ENCODE results near the gene SLC15A3.

SLC15A3 gene

DNA sequence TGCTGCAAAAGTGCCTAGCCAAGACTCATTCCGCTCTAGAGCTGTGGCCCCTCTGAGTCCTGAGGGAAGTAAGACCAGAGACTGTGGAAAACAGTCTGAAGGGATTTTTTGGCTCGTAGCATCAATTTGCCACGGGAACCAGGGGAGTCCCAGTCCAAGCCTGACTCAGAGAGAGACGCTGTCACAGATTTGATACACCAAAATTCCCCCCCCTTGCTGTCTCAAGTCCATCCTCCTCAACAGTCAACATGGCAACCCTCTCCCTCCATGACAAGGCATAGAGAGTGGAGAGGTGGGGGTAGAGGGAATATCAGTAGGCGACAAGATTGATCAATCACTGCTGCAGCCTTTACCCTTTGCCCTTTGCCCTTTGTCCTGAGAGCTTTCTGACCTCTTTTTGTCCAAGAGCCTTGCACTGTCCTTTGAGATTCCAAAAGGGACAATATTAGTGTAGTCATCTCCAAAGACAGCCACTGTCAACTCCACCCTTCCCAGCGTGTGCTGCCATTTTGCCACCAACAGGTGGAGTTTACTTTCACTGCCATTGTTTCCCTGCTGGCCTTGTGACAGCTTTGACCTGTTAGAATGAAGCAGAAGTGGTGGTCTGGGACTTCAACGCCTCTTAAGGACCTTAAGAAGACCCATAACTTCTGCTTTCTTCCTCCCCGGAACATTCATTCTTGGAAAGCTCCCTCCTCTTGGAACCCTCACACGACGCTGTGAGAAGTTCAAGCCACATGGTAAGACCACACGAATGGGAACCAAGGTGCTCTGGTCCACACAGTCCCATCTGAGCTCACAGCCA lies 7.3 kb downstream of the SLC15A3 start:
- no peak for DNase-seq

DNA sequence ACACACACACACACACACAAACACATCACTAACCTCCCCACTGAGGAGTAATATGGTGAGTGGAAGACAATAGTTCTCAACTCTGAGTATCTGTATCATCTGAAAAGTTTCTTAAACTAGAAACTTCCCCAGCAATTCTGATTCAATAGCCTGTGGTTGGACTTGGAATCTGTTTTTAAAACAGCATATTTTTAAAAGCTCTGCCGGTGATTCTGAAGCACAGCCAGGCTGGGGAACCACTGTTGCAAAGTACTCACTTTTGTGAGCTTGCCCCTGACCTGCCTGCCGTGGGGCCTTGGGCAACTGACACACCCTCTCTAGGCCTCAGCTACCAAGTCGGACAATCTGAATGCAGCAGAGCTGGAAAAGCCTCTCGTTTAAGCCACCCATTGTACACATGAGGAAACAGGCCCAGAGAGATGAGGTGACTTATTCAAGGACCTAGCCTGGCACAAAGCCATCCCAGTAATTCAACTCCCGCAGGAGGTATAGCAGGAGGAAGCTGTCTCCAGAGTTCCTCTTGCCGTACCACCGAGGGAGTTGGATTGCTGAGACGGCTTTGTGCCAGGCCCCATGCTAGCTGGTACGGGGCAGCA lies 8.9 kb downstream of the SLC15A3 start:
- no peak for DNase-seq

- DNase-seq, result no peak
These were observed 9.8 kb downstream of the SLC15A3 start for GRCh38 chr11:60942219-60942618.

DNA sequence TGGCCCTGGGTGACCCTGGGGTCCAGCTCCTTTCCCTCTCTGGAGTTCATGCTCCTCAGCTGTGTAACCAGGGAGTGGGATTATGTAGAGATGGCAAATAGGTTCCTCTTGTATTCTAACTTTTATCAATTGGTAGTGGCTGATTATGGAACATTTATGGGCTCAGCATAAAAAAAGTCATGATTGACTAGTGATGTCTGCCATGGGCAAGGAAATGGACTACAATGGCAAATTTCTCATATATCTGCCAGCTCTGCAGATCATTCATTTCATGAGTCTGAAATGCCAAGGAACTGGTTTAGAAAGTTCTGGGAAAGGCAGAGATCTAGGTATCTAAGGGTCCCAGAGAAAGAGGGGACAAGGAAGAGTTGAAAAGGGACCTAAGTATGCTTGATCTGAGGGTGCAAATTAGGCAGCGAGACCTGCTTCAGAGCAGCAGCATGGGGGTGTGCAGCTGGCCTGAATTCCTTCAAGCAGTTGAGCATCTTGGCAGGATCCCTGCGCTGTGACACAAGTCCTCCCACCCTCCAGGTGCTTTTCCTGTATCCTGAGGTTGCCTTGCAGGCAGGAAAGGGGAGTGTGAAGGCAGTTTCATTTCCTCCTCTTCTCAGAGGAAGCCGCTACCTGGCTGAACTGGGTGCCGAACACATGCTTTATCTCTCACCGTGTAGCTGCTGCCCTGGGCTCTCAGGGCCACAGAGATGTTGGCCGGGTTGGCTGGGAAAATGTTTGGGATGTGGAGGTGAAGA lies 10.4 kb downstream of the SLC15A3 start:
- no peak for DNase-seq

- no peak for DNase-seq
These were observed 12.1 kb downstream of the SLC15A3 start for GRCh38 chr11:60939855-60940254.

DNA sequence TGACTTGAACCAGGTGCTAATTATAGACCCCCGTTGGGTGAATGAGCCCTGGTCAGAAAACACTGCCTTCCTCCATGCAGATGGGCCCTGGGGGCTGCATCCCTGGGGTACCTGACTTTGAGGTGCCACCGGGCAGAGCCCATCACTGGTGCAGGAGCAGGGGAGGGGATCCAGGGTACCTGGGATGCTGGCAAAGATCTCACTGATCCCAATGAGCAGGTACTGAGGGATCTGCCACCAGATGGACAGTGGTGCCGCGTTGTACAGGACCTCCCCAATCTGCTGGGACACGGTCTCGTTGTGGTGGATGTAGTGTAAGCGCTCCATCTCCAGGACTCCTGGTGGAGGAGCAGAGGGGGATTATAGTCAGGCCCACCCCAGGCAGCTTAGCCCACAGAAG lies 12.7 kb downstream of the SLC15A3 start:
- DNase-seq, result no peak

DNA sequence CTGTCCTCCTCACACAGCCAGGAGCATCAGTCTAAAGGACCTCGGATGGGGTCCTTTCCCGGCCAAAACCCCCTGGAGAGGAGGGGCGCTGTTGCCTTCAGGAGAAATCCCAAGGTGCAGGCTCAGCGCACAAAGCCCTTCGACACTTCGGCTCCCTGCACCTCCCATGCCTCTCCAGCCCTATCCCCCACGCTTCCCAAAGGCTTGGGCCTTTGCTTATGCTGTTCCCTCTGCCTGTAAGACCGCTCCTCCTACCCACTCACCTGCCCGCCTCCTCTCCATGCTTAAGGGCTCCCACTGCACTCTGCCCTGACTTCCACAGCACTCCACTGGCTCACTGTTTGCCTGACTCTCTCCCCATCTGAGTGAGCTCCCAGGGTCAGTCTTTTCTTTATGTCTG lies 13.5 kb downstream of the SLC15A3 start:
- no peak for DNase-seq

DNA sequence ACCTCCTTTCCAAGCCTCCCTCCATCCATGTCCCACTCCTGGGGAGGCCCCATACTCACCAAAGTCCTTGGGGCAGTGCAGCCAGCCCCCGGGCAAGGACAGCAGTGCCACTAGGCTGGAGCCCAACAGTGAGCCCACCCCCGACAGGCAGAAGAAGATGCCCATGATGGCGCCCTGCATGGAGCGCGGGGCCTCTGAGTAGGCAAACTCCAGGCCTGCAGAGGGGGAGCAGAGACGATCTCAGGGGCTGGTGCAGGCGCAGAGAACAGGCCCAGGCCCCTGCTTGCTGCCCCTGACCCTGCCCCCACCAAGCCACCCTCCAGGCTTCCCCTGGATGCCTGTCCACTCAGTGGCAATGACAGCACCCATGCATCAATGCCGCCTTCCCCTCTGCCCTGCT lies 14.2 kb downstream of the SLC15A3 start:
- DNase-seq, result no peak

- DNase-seq, result no peak
These were observed 14.8 kb downstream of the SLC15A3 start for GRCh38 chr11:60937144-60937527.

DNA sequence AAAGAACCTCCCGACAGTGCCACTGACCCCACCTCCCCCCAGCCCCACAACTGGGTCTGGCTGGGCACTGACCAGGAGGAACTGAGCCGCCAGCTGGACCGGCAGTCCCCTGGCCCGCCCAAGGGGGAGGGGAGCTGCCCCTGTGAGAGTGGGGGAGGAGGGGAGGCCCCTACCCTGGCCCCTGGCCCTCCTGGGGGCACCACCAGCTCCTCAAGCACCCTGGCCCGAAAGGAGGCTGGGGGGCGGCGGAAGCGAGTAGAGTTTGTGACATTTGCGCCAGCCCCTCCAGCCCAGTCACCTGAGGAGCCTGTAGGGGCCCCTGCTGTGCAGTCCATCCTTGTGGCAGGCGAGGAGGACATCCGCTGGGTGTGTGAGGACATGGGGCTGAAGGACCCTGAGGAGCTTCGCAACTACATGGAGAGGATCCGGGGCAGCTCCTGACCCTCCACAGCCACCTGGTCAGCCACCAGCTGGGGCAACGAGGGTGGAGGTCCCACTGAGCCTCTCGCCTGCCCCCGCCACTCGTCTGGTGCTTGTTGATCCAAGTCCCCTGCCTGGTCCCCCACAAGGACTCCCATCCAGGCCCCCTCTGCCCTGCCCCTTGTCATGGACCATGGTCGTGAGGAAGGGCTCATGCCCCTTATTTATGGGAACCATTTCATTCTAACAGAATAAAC lies 15.4 kb downstream of the SLC15A3 start:
- no peak for DNase-seq

DNA sequence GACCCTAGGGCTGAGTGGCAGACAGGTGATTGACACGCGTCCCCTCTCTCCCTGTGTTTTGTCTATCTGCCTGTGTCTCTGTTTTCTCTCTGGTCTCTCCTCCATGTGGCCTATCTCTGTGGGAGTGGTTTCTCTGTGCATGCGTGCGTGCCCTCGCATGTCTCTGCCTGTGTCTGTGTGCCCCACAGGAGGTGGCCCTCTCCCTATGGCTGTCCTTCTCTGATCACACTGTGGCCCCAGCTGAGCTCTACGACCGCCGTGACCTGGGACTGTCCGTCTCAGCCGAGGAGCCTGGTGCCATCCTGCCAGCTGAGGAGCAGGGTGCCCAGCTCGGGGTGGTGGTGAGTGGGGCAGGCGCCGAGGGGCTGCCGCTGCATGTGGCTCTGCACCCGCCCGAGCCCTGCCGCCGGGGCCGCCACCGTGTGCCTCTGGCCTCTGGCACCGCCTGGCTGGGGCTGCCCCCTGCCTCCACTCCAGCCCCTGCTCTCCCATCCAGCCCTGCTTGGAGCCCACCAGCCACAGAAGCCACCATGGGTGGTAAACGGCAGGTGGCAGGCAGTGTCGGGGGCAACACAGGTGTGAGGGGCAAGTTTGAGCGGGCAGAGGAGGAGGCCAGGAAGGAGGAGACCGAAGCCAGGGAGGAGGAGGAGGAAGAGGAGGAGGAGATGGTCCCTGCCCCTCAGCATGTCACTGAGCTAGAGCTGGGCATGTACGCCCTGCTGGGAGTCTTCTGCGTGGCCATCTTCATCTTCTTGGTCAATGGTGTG lies 16.1 kb downstream of the SLC15A3 start:
- no peak for DNase-seq

- DNase-seq, result no peak
These were observed 17.0 kb downstream of the SLC15A3 start for GRCh38 chr11:60934790-60935605.

GRCh38 chr11:60934124-60934789 lies 17.7 kb downstream of the SLC15A3 start:
- no peak for DNase-seq

GRCh38 chr11:60933416-60934123 lies 18.4 kb downstream of the SLC15A3 start:
- no peak for DNase-seq

DNA sequence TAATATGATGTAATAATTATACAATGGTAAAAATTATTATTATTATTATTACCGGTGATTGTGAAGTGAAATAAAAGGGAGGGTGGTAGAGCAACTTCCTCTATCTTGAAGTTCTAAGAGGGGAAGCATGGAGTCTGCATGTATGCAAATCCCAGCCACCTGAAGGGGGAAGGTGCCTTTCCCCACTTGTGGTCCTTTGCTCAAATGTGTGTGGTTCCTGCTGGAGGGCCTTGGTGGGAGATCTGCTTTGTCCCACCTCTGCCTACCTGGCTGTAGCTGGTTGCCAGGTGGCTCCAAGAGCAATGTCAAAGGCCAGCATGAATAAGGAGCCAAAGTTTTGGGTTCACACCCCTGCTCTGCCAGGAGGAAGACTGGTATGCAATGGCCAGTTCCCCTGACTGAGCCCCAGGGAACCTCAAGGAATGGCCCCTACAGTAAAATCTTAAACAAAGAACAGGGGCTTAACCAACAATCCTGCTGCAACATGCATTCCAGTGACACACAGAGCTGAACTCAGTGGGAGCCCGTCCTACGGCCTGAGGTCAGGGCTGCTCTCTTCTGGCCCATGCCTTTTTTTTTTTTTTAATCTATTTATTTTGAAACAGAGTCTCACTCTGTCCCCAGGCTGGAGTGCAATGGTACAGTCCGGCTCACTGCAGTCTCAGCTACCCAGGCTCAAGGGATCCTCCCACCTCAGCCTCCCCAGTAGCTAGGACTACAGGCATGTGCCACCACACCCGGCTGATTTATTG lies 19.2 kb downstream of the SLC15A3 start:
- no peak for DNase-seq

DNA sequence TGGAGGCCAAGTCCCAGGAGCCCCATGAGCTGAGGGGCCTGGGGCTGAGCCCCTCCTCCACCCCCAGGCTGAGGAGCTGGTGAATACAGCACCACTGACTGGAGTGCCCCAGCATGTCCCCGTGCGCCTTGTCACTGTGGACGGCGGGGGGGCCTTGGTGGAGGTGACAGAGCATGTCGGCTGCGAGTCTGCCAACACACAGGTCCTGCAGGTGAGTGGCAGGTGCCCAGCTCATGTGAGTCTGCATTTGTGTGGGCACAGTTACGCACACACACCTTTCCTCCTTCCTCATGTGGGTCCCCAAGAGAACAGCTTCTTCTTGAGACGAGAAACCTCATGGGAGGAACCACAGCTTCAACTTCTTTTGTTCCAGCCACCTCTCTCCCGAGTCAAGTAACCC lies 20.1 kb downstream of the SLC15A3 start:
- no peak for DNase-seq

- no peak for DNase-seq
These were observed 21.6 kb downstream of the SLC15A3 start for GRCh38 chr11:60930394-60930793.

GRCh38 chr11:60929764-60930163 lies 22.2 kb downstream of the SLC15A3 start:
- no peak for DNase-seq

- no peak for DNase-seq
These were observed 23.4 kb downstream of the SLC15A3 start for GRCh38 chr11:60928563-60929001.

- DNase-seq, result no peak
These were observed 24.4 kb downstream of the SLC15A3 start for GRCh38 chr11:60927600-60927999.

Data from GF-D8 (cell line).